Urinary bladder (tissue), 4 donors: Measurements from ENCODE around the gene IDS. TPM values are rescaled to one million over a fixed set of nuclear protein-coding genes. Genes with fewer than 3 reads are reported as not detected.
"Not testable (repeated sequence)": the region's sequence is repeated elsewhere in the genome, so short reads cannot be mapped to it uniquely, and the experiment has no call there.

ENCODE experiments used
- DNase-seq: peaks from one replicate; pipeline ENCODE4 v3.0.0-alpha.2; 2015; ENCODE audit errors: extremely low spot score
- H3K27ac ChIP-seq: one replicate; pipeline ENCODE4 v1.5.1; 2013; ENCODE audit warnings: low read depth, mild to moderate bottlenecking, moderate library complexity
- H3K36me3 ChIP-seq: one replicate; pipeline ENCODE4 v1.6.1; 2013; ENCODE audit warnings: mild to moderate bottlenecking, moderate library complexity; ENCODE audit not compliant: insufficient read depth
- H3K4me1 ChIP-seq: one replicate; pipeline ENCODE4 v1.6.1; 2013; ENCODE audit warnings: mild to moderate bottlenecking, moderate library complexity; ENCODE audit not compliant: insufficient read depth
- H3K4me3 ChIP-seq: one replicate; pipeline ENCODE4 v1.5.1; 2013; ENCODE audit warnings: low read depth, low read length
- WGBS: extraction: QIAGEN DNeasy Blood & Tissue Kit; methylation state at CpG from one replicate; pipeline ENCODE4 v1.1.7; 2013; 5-methylcytosine and 5-hydroxymethylcytosine counted together
- polyA plus RNA-seq: library from polyadenylated mRNA; stranded (reverse); fragments of 200-250 nt; gene quantifications from one replicate; pipeline ENCODE4 v1.2.3, GENCODE V29; 2013
- total RNA-seq: library from RNA; depleted of rRNA; stranded (reverse); fragments of >200 nt; gene quantifications from one replicate; pipeline ENCODE4 v1.2.3, GENCODE V29; 2014
- donor health status: healthy with polysubstance abuse.
- donor health status: healthy.

Gene IDS
- total and polyA plus RNA-seq, 2 donors: 44.3 to 62.6 TPM

GRCh38 chrX:149503446-149503845 is 1.7 kb downstream of the IDS start:
- WGBS: 14% methylated on average over 5 of the region's 10 CpGs
- not testable (repeated sequence) for DNase-seq, H3K27ac ChIP-seq, H3K4me1 ChIP-seq, H3K36me3 ChIP-seq, H3K4me3 ChIP-seq

DNA sequence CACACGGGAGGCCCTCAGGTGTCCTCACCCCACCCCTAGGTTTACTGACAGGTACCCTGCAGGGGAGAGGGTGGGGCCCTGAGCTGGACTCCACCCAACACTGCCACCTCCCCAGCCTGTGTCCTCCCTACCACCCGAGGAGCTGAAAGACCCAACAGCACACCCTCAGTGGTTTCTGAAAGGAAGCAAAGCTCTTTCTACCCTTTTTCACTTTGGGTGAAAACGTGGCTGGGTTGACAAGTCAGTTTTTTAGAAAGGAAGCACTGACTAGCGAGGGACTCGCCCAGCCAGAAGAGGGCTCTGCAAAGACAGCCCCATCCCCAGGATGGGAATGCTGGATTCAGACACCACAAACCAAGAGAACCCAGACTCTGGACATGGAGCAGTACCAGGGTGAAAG is 2.2 kb downstream of the IDS start:
- 77% methylated on average over 5 of the region's 5 CpGs for WGBS
- H3K27ac ChIP-seq, H3K4me3 ChIP-seq, H3K36me3 ChIP-seq, H3K4me1 ChIP-seq, DNase-seq: not testable (repeated sequence)

GRCh38 chrX:149499766-149500165 is 5.3 kb downstream of the IDS start:
- H3K4me1 ChIP-seq: no peaks in the 10 kb centered on the region
- no peak overlapping the region for H3K27ac ChIP-seq
- no peak for DNase-seq
- H3K4me3 ChIP-seq: no peak overlapping the region
- 82% methylated on average over 5 of the region's 5 CpGs for WGBS
- H3K36me3 ChIP-seq: peaks cover 7% of the 10 kb centered on the region

DNA sequence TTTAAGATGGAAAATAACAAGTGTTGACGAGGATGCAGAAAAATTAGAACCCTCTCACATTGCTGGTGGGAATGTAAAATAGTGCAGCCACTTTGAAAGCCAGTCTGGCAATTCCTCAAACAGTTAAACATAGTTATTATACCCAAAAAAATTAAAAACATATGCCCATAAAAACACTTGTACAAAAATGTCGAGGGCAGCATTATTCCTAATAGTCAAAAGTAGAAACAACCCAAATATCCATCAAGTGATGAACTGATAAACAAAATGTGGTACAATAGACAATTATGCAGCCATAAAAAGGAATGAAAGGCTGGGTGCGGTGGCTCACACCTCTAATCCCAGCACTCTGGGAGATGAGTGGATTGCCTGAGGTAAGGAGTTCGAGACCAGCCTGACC is 6.3 kb downstream of the IDS start:
- Histone ChIP-seq H3K4me1 (no peaks in the 10 kb centered on the region), H3K36me3 (peaks cover 7% of the 10 kb centered on the region), H3K4me3 (no peak overlapping the region), H3K27ac (no peak overlapping the region)
- WGBS: 83% methylated on average over 4 of the region's 4 CpGs
- DNase-seq: no peak

GRCh38 chrX:149497626-149498025 is 7.5 kb downstream of the IDS start:
- 88% methylated on average over 2 of the region's 2 CpGs for WGBS
- H3K27ac ChIP-seq: no peak overlapping the region
- peaks cover 7% of the 10 kb centered on the region for H3K36me3 ChIP-seq
- DNase-seq: no peak
- no peak overlapping the region for H3K4me3 ChIP-seq
- no peaks in the 10 kb centered on the region for H3K4me1 ChIP-seq

GRCh38 chrX:149497054-149497453 is 8.1 kb downstream of the IDS start:
- WGBS: 68% methylated on average over 1 of the region's 1 CpG
- Histone ChIP-seq H3K27ac (no peak overlapping the region), H3K4me3 (no peak overlapping the region), H3K4me1 (no peaks in the 10 kb centered on the region), H3K36me3 (peaks cover 7% of the 10 kb centered on the region)
- no peak for DNase-seq

DNA sequence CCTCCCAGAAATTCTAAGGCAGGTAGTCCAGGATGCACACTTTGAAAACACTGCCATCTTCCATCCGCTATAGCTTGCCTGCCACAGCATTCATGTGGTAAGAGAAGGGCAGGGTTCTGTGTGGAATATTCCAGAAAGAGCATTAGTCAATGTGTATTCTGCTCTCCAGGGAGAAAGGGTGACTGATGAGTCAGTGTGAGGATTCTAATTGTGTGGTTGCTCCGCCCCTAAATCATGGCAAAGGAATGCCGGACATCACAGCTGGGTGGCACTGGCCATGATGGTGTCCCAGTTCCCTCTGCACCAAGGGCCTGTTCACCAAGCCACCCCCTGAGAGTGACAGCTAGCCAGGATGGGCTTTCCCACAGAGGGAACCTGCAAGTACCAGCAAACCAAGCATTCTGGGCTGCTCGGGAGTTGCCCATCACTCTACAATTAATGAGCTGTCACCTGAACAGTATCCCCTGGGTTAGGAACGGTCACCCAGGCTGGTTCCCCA is 9.5 kb downstream of the IDS start:
- 92% methylated on average over 5 of the region's 5 CpGs for WGBS
- Histone ChIP-seq H3K36me3 (peaks cover 4% of the 10 kb centered on the region), H3K4me1 (no peaks in the 10 kb centered on the region), H3K27ac (no peak overlapping the region), H3K4me3 (no peak overlapping the region)
- no peak for DNase-seq

GRCh38 chrX:149494844-149495565 is 10.1 kb downstream of the IDS start:
- Histone ChIP-seq H3K36me3 (peaks cover 4% of the 10 kb centered on the region), H3K27ac (no peak overlapping the region), H3K4me1 (no peaks in the 10 kb centered on the region), H3K4me3 (no peak overlapping the region)
- no peak for DNase-seq
- WGBS: 95% methylated on average over 4 of the region's 4 CpGs

- 70% methylated on average over 13 of the region's 13 CpGs for WGBS
- Histone ChIP-seq H3K4me3 (no peak overlapping the region), H3K27ac (no peak overlapping the region), H3K36me3 (peaks cover 5% of the 10 kb centered on the region), H3K4me1 (no peaks in the 10 kb centered on the region)
- DNase-seq: no peak
Measured at GRCh38 chrX:149493567-149494562, 11.2 kb downstream of the IDS start.

GRCh38 chrX:149491812-149492211 is 13.3 kb downstream of the IDS start:
- WGBS: 23% methylated on average over 2 of the region's 2 CpGs

DNA sequence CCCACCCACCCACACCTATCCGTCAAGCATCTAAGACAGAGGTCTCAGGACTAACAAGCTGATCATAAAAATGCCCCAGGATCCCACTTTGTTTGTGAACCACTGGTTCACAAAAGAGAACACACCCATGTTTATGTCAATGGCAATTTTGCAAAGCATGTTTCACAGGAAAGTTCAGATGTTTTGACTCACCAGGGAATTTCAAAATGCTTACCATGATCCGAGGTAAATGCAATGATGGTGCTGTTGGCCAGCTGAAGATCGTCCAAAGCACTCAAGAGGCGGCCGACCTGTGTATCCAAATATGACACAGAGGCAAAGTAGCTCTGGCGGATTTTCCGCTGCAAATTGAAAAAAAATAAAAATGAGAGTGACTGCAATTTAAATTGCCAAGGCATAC is 15.0 kb downstream of the IDS start:
- Histone ChIP-seq H3K27ac (no peak overlapping the region), H3K4me3 (no peak overlapping the region), H3K4me1 (no peaks in the 10 kb centered on the region), H3K36me3 (peaks cover 7% of the 10 kb centered on the region)
- 64% methylated on average over 7 of the region's 7 CpGs for WGBS
- DNase-seq: no peak

More at GRCh38 chrX:149491812-149492211, 13.3 kb downstream of the IDS start:
- peaks cover 3% of the 10 kb centered on the region for H3K36me3 ChIP-seq
- no peak for DNase-seq
- no peaks in the 10 kb centered on the region for H3K4me1 ChIP-seq
- H3K4me3 ChIP-seq: no peak overlapping the region
- H3K27ac ChIP-seq: no peak overlapping the region

GRCh38 chrX:149488411-149489052 is 16.6 kb downstream of the IDS start:
- H3K36me3 ChIP-seq, H3K27ac ChIP-seq, H3K4me1 ChIP-seq, H3K4me3 ChIP-seq, DNase-seq: not testable (repeated sequence)
- 83% methylated on average over 13 of the region's 17 CpGs for WGBS

GRCh38 chrX:149488008-149488407 is 17.1 kb downstream of the IDS start:
- 85% methylated on average over 3 of the region's 9 CpGs for WGBS
- H3K4me1 ChIP-seq, H3K4me3 ChIP-seq, H3K36me3 ChIP-seq, H3K27ac ChIP-seq, DNase-seq: not testable (repeated sequence)
